Measurements from ENCODE around the gene SPATA3. TPM values are rescaled to one million over a fixed set of nuclear protein-coding genes. Genes with fewer than 3 reads are reported as not detected.

The SPATA3 gene
- polyA plus RNA-seq, 3 donors from 2014 or later, result not detected

- Mint-ChIP-seq H3K27me3 (ENCODE audit: low read depth in 3 of 3) (peaks cover 13 to 22% (median 14%) of the 10 kb centered on the region in 3 donors), H3K27ac (peak overlapping the region in 3 of 6 donors; percentile 38 to 97 (median 87)), H3K9me3 (no peaks in the 10 kb centered on the region), H3K4me3 (peak overlapping the region in 2 of 5 donors; percentile 12 to 51), H3K36me3 (peaks cover 0 to 3% (median 0%) of the 10 kb centered on the region in 3 donors), H3K4me1 (peaks cover 52 to 64% of the 10 kb centered on the region in 2 donors)
- no peak for DNase-seq
Measured at GRCh38 chr2:230976671-230977171, 19.2 kb upstream of the SPATA3 start.

- H3K27me3 Mint-ChIP-seq (ENCODE audit: low read depth in 3 of 3), result peaks cover 0 to 10% (median 10%) of the 10 kb centered on the region in 3 donors
- no peak for DNase-seq
- no peaks in the 10 kb centered on the region for H3K9me3 Mint-ChIP-seq
- H3K36me3 Mint-ChIP-seq, result peaks cover 0 to 5% (median 0%) of the 10 kb centered on the region in 3 donors
- peak overlapping the region in 5 of 6 donors; percentile 0 to 41 (median 2) for H3K27ac Mint-ChIP-seq
- H3K4me3 Mint-ChIP-seq, result peak overlapping the region in 3 of 5 donors; percentile 20 to 60 (median 33)
- H3K4me1 Mint-ChIP-seq, result peaks cover 33 to 38% of the 10 kb centered on the region in 2 donors
Measured at GRCh38 chr2:230980468-230980867, 15.5 kb upstream of the SPATA3 start.

GRCh38 chr2:230981704-230982103, 14.2 kb upstream of the SPATA3 start:
- peak in 1 of 3 donors; percentile 23 for DNase-seq
- Mint-ChIP-seq H3K27ac (no peak overlapping the region), H3K9me3 (no peaks in the 10 kb centered on the region), H3K36me3 (peaks cover 0 to 5% (median 0%) of the 10 kb centered on the region in 3 donors), H3K4me3 (peak overlapping the region in 2 of 5 donors; percentile 15 to 21), H3K27me3 (ENCODE audit: low read depth in 3 of 3) (peaks cover 2 to 13% (median 6%) of the 10 kb centered on the region in 3 donors), H3K4me1 (peaks cover 24 to 27% of the 10 kb centered on the region in 2 donors)

- Mint-ChIP-seq H3K36me3 (peaks cover 0 to 5% (median 0%) of the 10 kb centered on the region in 3 donors), H3K4me3 (no peak overlapping the region), H3K4me1 (peaks cover 23 to 26% of the 10 kb centered on the region in 2 donors), H3K27me3 (ENCODE audit: low read depth in 3 of 3) (peaks cover 6 to 13% (median 7%) of the 10 kb centered on the region in 3 donors), H3K27ac (no peak overlapping the region), H3K9me3 (no peaks in the 10 kb centered on the region)
- no peak for DNase-seq
Measured at GRCh38 chr2:230982126-230982525, 13.8 kb upstream of the SPATA3 start.

- Mint-ChIP-seq H3K27ac (no peak overlapping the region), H3K36me3 (peaks cover 0 to 5% (median 0%) of the 10 kb centered on the region in 3 donors), H3K4me3 (no peak overlapping the region), H3K27me3 (ENCODE audit: low read depth in 3 of 3) (peaks cover 6 to 13% (median 7%) of the 10 kb centered on the region in 3 donors), H3K9me3 (no peaks in the 10 kb centered on the region), H3K4me1 (peaks cover 22 to 27% of the 10 kb centered on the region in 2 donors)
- DNase-seq, result no peak
Measured at GRCh38 chr2:230982528-230982927, 13.4 kb upstream of the SPATA3 start.

DNA sequence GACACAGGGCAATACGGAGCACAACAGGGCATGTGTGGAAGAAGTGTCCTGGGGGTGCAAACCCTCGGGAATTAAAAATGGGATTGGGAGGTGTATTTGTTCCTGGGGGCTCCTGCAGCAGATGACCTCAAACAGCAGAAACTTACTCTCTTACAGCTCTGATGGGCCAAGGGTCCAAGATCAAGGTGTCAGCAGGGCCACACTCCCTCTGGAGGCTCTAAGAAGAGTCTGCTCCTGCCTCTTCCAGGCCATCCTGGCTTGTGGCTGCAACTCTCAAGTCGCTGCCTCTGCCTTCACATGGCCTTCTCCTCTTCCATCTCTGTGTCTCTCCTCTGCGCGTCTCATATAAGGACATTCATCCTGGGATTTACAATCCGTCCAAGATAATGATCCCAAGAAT, 12.4 kb upstream of the SPATA3 start:
- Mint-ChIP-seq H3K4me3 (no peak overlapping the region), H3K36me3 (peaks cover 0 to 5% (median 0%) of the 10 kb centered on the region in 3 donors), H3K9me3 (no peaks in the 10 kb centered on the region), H3K27ac (no peak overlapping the region), H3K4me1 (peaks cover 22 to 27% of the 10 kb centered on the region in 2 donors), H3K27me3 (ENCODE audit: low read depth in 3 of 3) (peaks cover 9 to 16% (median 11%) of the 10 kb centered on the region in 3 donors)
- no peak for DNase-seq

GRCh38 chr2:230984393-230985220, 11.3 kb upstream of the SPATA3 start:
- H3K4me1 Mint-ChIP-seq, result peaks cover 22 to 27% of the 10 kb centered on the region in 2 donors
- no peaks in the 10 kb centered on the region for H3K9me3 Mint-ChIP-seq
- no peak for DNase-seq
- peaks cover 0 to 5% (median 0%) of the 10 kb centered on the region in 3 donors for H3K36me3 Mint-ChIP-seq
- H3K27me3 Mint-ChIP-seq (ENCODE audit: low read depth in 3 of 3), result peaks cover 11 to 16% (median 12%) of the 10 kb centered on the region in 3 donors
- no peak overlapping the region for H3K4me3 Mint-ChIP-seq
- H3K27ac Mint-ChIP-seq, result no peak overlapping the region

DNA sequence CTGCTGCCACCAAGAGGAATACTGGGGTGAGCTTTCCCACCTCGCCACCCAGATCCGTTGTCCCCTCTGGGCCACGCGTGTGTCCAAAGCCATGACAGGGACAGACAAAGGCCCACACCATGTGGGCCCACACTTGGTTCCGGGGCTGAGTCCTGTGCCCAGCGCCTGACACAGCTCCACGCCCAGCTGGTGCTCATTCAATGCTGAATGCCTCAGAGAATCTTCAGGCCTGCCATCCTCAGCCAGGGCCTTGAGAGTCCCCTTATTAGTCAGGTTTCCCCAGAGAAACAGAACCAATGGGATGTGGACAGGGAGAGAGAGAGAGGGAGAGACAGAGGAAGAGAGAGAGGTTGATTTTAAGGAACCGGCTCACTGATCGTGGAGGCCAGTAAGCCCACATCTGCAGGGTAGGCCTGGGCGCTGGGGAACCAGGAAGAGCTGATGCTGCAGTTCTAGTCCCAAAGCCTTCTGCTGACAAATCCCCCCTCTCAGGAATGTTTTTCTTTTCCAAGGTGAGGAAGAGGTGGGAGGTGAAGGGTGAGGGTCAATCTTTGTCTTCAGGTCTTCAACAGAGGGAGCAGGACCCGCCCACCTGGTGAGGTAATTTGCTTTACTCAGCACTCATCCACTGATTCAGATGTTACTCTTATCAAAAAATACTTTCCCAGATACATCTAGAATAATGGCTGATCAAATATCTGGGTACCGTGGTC, 10.2 kb upstream of the SPATA3 start:
- Mint-ChIP-seq H3K36me3 (peaks cover 0 to 5% (median 0%) of the 10 kb centered on the region in 3 donors), H3K27me3 (ENCODE audit: low read depth in 3 of 3) (peaks cover 12 to 16% (median 13%) of the 10 kb centered on the region in 3 donors), H3K9me3 (no peaks in the 10 kb centered on the region), H3K4me3 (no peak overlapping the region), H3K27ac (no peak overlapping the region), H3K4me1 (peaks cover 15 to 20% of the 10 kb centered on the region in 2 donors)
- DNase-seq, result no peak

GRCh38 chr2:230986520-230987136, 9.3 kb upstream of the SPATA3 start:
- H3K9me3 Mint-ChIP-seq, result no peaks in the 10 kb centered on the region
- H3K36me3 Mint-ChIP-seq, result peaks cover 0 to 2% (median 0%) of the 10 kb centered on the region in 3 donors
- peak overlapping the region in 4 of 5 donors; percentile 10 to 54 (median 45) for H3K4me3 Mint-ChIP-seq
- no peak overlapping the region for H3K27ac Mint-ChIP-seq
- H3K27me3 Mint-ChIP-seq (ENCODE audit: low read depth in 3 of 3), result peaks cover 12 to 17% (median 16%) of the 10 kb centered on the region in 3 donors
- peaks cover 6 to 12% of the 10 kb centered on the region in 2 donors for H3K4me1 Mint-ChIP-seq
- no peak for DNase-seq

DNA sequence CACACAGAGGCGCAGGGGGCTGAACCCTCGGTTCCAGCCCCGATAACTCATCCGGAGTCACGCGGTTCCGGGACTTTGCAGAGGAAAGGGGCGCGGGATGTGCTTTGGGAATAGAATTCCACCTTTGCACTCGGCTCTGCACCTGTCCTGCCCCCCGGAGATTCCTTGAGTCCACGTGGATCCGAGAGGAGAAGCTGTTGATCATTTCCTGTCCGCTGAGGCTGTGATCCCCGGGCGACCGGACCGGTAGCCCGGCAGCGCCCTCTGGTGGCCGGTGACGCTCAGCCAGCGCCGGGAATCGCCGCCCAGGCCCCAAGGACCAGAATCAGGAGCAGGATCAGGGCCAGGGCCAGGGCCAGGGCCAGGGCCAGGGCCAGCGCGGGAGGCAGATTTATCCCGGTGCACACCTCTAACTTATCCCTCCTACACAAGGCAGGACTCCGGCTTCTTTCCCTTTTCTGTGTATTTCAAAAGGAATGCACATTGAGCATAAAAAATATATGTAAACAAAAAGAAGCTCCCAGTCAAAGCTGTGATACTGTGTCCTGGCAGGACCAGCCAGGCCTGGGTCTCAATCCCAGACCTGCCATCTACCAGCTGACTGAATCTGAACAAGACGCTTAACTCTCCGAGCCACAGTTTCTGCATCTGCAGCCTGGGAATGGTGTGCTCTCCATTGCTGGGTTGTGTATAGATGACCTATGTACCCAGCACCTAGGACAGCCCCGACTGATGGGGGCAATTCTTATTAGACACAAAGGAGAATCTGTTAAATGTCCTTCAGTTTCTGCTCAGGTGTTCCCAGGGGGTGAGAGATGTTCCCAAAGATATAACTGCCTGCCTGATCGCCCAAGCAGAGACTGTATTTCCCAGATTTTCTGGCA, 8.5 kb upstream of the SPATA3 start:
- H3K4me3 Mint-ChIP-seq, result peak overlapping the region in 4 of 5 donors; percentile 10 to 54 (median 45)
- no peaks in the 10 kb centered on the region for H3K9me3 Mint-ChIP-seq
- no peak overlapping the region for H3K27ac Mint-ChIP-seq
- H3K27me3 Mint-ChIP-seq (ENCODE audit: low read depth in 3 of 3), result peaks cover 14 to 22% (median 14%) of the 10 kb centered on the region in 3 donors
- peaks cover 0 to 6% of the 10 kb centered on the region in 2 donors for H3K4me1 Mint-ChIP-seq
- H3K36me3 Mint-ChIP-seq, result no peaks in the 10 kb centered on the region
- DNase-seq, result peak; percentile 76 to 80 (median 77)

- Mint-ChIP-seq H3K4me3 (no peak overlapping the region), H3K4me1 (peaks cover 0 to 6% of the 10 kb centered on the region in 2 donors), H3K9me3 (no peaks in the 10 kb centered on the region), H3K27ac (no peak overlapping the region), H3K27me3 (ENCODE audit: low read depth in 3 of 3) (peaks cover 11 to 22% (median 20%) of the 10 kb centered on the region in 3 donors), H3K36me3 (no peaks in the 10 kb centered on the region)
- DNase-seq, result no peak
Measured at GRCh38 chr2:230989731-230990130, 6.2 kb upstream of the SPATA3 start.

- H3K27me3 Mint-ChIP-seq (ENCODE audit: low read depth in 3 of 3), result peaks cover 9 to 23% (median 22%) of the 10 kb centered on the region in 3 donors
- no peak overlapping the region for H3K4me3 Mint-ChIP-seq
- no peaks in the 10 kb centered on the region for H3K9me3 Mint-ChIP-seq
- H3K27ac Mint-ChIP-seq, result no peak overlapping the region
- peaks cover 0 to 6% of the 10 kb centered on the region in 2 donors for H3K4me1 Mint-ChIP-seq
- no peaks in the 10 kb centered on the region for H3K36me3 Mint-ChIP-seq
- DNase-seq, result no peak
Measured at GRCh38 chr2:230990131-230990898, 5.6 kb upstream of the SPATA3 start.

Data from immature natural killer cell (primary cell).